ENCODE data around the gene USP19. TPM values are rescaled to one million over a fixed set of nuclear protein-coding genes. Genes with fewer than 3 reads are reported as not detected.

USP19 gene
- total and polyA plus RNA-seq, 10 of the 15 experiments (the other 5 are each of a cell fraction or from before 2014, with no cell fraction given), result 0.24 to 64.2 (median 33.2) TPM

DNA sequence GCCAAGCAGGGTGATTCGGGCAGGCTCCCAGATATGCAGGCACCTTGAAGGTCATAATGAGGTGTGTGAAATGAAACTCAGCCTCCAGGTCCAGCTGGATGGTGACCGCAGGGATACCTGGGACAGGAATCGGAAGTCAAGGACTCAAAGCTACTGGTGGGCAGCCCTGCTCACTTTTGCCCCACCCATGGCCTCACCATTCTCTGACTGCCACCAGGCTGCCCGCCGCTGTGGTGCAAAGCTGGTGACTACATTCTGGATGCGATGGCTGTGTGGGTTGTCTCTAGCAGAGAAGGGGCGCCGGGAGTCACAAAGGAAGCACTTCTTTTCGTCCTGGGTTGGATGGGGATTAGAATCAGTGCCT, 11.4 kb upstream of the USP19 start:
- CTCF ChIA-PET, result interaction anchor here (0.6 to 1.0 kb wide), 2 partner anchors 144 to 298 kb away, joined by 3 to 8 read pairs; no protein-coding TSS in a partner anchor
- no peak overlapping the region for H2AFZ ChIP-seq (ENCODE audit: control insufficient read depth, low read depth, low read length)

GRCh38 chr3:49131576-49131975, 11.0 kb upstream of the USP19 start:
- H3K4me3 ChIP-seq, result no peak overlapping the region
- H3K79me2 ChIP-seq (ENCODE audit: control insufficient read depth, insufficient read depth, low read length), result no peaks in the 10 kb centered on the region
- no peaks in the 10 kb centered on the region for H4K20me1 ChIP-seq (ENCODE audit: control insufficient read depth, insufficient read depth)
- POLR2A ChIA-PET, result no interaction called here
- no peak overlapping the region for H3K9ac ChIP-seq (ENCODE audit: control insufficient read depth, insufficient read depth, low read length)
- H3K4me1 ChIP-seq (ENCODE audit: control insufficient read depth, insufficient read depth, low read length), result no peaks in the 10 kb centered on the region
- FAIRE-seq (no peak), DNase-seq (ENCODE audit: low read depth, low spot score) (no peak), ATAC-seq (no peak)
- 65% methylated on average over 6 of the region's 6 CpGs for WGBS (ENCODE audit: insufficient coverage, insufficient replicate concordance, low lambda C conversion rate, missing lambda C conversion rate)
- H3K27me3 ChIP-seq (replicated peaks in 1 of 2; ENCODE audit: control insufficient read depth in 2 of 2, insufficient read depth in 2 of 2, low read length in 1 of 2), result peaks cover 3 to 4% of the 10 kb centered on the region in 2 experiments; a peak in 2 of 4 replicates
- BruUV-seq (replicated peaks), result no TSS peak
- no peaks in the 10 kb centered on the region for H3K9me3 ChIP-seq (replicated peaks; ENCODE audit: control insufficient read depth, insufficient read depth, low read length)
- intact Hi-C loops (cut with micrococcal nuclease; ENCODE audit: unreplicated experiment) (no loop called here), in situ Hi-C loops (cut with MboI) (no loop called here)
- TF ChIP-seq SPI1 (IDR thresholded peaks at IDR 0.05; ENCODE audit: borderline replicate concordance, insufficient read depth, low read depth, low read length) (no peak), CREM (IDR thresholded peaks at IDR 0.05; ENCODE audit: low read depth) (no peak), TCF7 (IDR thresholded peaks at IDR 0.05; ENCODE audit: borderline replicate concordance) (no peak)
- H2AFZ ChIP-seq (ENCODE audit: control insufficient read depth, low read depth, low read length), result no peak overlapping the region
- H3K4me2 ChIP-seq (ENCODE audit: control insufficient read depth, insufficient read depth), result no peak overlapping the region
- RAD21 ChIA-PET (ENCODE audit: unreplicated experiment), result no interaction called here
- H3K27ac ChIP-seq (ENCODE audit: control insufficient read depth, insufficient read depth), result no peak overlapping the region
- H3K36me3 ChIP-seq (ENCODE audit: control insufficient read depth in 2 of 2, insufficient read depth in 2 of 2, low read length in 1 of 2), result no peaks in the 10 kb centered on the region
- CTCF ChIA-PET, result interaction anchor here (1.0 kb wide), 1 partner anchor 144 kb away, joined by 3 read pairs; no protein-coding TSS in a partner anchor
- SMC1A ChIA-PET (ENCODE audit: uncharacterized antibody, unreplicated experiment), result no interaction called here

More for the DNA sequence above, 11.4 kb upstream of the USP19 start:
- Histone ChIP-seq H3K9me3 (replicated peaks; ENCODE audit: control insufficient read depth, insufficient read depth, low read length) (no peaks in the 10 kb centered on the region), H4K20me1 (ENCODE audit: control insufficient read depth, insufficient read depth) (no peaks in the 10 kb centered on the region), H3K4me3 (no peak overlapping the region), H3K4me2 (ENCODE audit: control insufficient read depth, insufficient read depth) (no peak overlapping the region), H3K27ac (ENCODE audit: control insufficient read depth, insufficient read depth) (no peak overlapping the region), H3K4me1 (ENCODE audit: control insufficient read depth, insufficient read depth, low read length) (no peaks in the 10 kb centered on the region), H3K36me3 (ENCODE audit: control insufficient read depth in 2 of 2, insufficient read depth in 2 of 2, low read length in 1 of 2) (no peaks in the 10 kb centered on the region), H3K9ac (ENCODE audit: control insufficient read depth, insufficient read depth, low read length) (no peak overlapping the region), H3K27me3 (replicated peaks in 1 of 2; ENCODE audit: control insufficient read depth in 2 of 2, insufficient read depth in 2 of 2, low read length in 1 of 2) (peaks cover 3 to 4% of the 10 kb centered on the region in 2 experiments; a peak in 2 of 4 replicates), H3K79me2 (ENCODE audit: control insufficient read depth, insufficient read depth, low read length) (no peaks in the 10 kb centered on the region)
- ChIA-PET SMC1A (ENCODE audit: uncharacterized antibody, unreplicated experiment) (no interaction called here), RAD21 (ENCODE audit: unreplicated experiment) (no interaction called here), POLR2A (no interaction called here)
- FAIRE-seq (no peak), ATAC-seq (no peak), DNase-seq (ENCODE audit: low read depth, low spot score) (no peak)
- TF ChIP-seq CHD2 (IDR thresholded peaks at IDR 0.05; ENCODE audit: borderline replicate concordance, low read depth, low read length) (no peak), SMAD5 (IDR thresholded peaks at IDR 0.05; ENCODE audit: low read depth) (no peak)
- 62% methylated on average over 9 of the region's 9 CpGs for WGBS (ENCODE audit: insufficient coverage, insufficient replicate concordance, low lambda C conversion rate, missing lambda C conversion rate)
- intact Hi-C loops (cut with micrococcal nuclease; ENCODE audit: unreplicated experiment), result no loop called here
- BruUV-seq (replicated peaks), result no TSS peak
- in situ Hi-C loops (cut with MboI), result no loop called here
